ENCODE results near the gene CDH4. TPM values are rescaled to one million over a fixed set of nuclear protein-coding genes. Genes with fewer than 3 reads are reported as not detected.

The CDH4 gene
- polyA plus RNA-seq, 1 donor (not counting 4 experiments of a cell fraction or from before 2014, with no cell fraction given) = 2.2 TPM

DNA sequence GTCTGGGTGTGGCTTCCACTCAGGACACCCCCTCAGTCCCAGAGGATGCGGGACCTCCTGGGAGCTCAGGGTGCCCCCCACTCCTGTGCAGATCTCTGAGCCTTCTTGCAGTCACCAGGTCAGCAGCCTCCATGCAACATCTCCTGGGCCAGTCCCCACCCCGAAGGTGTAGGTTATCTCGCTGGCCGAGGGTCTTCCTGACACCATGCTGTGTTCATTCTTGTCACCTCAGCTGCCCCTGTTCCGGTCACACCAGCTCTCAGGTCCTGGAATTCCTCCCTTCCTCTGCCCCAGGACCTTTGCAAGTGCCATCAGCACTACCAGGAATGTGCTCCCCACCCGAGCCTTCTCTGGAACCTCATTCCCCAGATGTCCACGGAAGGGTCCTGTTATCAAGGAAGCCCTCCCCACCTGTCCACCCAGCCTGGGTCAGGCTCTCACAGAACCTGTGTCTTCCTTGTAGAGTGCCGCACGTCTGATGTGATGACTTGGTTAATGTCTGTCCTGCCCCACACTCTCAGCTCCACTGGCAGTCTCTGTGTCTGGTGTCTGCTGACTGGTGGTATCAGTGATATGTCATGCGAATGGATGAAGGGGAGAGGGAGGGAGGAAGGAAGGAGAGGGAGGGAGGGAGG is 484.1 kb downstream of the CDH4 start:
- dilution Hi-C loops (cut with MboI; ENCODE audit: extremely low pct_ligation_motif_present, low sequenced_read_pairs) = no loop called here
- Histone ChIP-seq H4K20me1 (ENCODE audit: control insufficient read depth, extremely low read depth, insufficient read depth, low read length) (peaks cover 14% of the 10 kb centered on the region), H3K27me3 (ENCODE audit: control insufficient read depth, extremely low read depth, insufficient read depth, low read length) (peaks cover 15% of the 10 kb centered on the region), H2AFZ (ENCODE audit: control insufficient read depth, low read length) (no peak overlapping the region), H3K27ac (ENCODE audit: control insufficient read depth, insufficient read depth, low read length) (no peak overlapping the region), H3K4me3 (ENCODE audit: control insufficient read depth in 2 of 3, extremely low read depth in 1 of 3, insufficient read depth in 2 of 3, low read depth in 1 of 3, low read length in 3 of 3) (no peak overlapping the region), H3K36me3 (ENCODE audit: control insufficient read depth in 2 of 2, extremely low read depth in 1 of 2, insufficient read depth in 2 of 2, low read length in 2 of 2) (no peaks in the 10 kb centered on the region), H3K79me2 (ENCODE audit: control insufficient read depth, insufficient read depth, low read length) (no peaks in the 10 kb centered on the region), H3K9me3 (ENCODE audit: control insufficient read depth, low read depth, low read length) (no peaks in the 10 kb centered on the region), H3K4me2 (ENCODE audit: control insufficient read depth, extremely low read depth, insufficient read depth, low read depth, low read length) (no peak overlapping the region), H3K4me1 (ENCODE audit: control insufficient read depth, extremely low read depth, insufficient read depth, low read length) (no peaks in the 10 kb centered on the region), H3K9me1 (ENCODE audit: control insufficient read depth, extremely low read depth, insufficient read depth, low read length) (no peaks in the 10 kb centered on the region), H3K9ac (ENCODE audit: control insufficient read depth, extremely low read depth, insufficient read depth, low read length) (no peak overlapping the region)
- DNase-seq (ENCODE audit: low read depth, low spot score) (no peak), FAIRE-seq (no peak)
- no peak for TF ChIP-seq CTCF (optimal IDR thresholded peaks at IDR 0.05 in 1 of 3, IDR thresholded peaks at IDR 0.05 in 1 of 3, conservative IDR thresholded peaks at IDR 0.05 in 1 of 3; ENCODE audit: extremely low read depth in 1 of 3, insufficient read depth in 2 of 3, low read length in 3 of 3)
- no peak for TF ChIP-seq EZH2 (IDR thresholded peaks at IDR 0.05; ENCODE audit: low read length)

- Histone ChIP-seq H3K36me3 (ENCODE audit: control insufficient read depth in 2 of 2, extremely low read depth in 1 of 2, insufficient read depth in 2 of 2, low read length in 2 of 2) (no peaks in the 10 kb centered on the region), H4K20me1 (ENCODE audit: control insufficient read depth, extremely low read depth, insufficient read depth, low read length) (peaks cover 11% of the 10 kb centered on the region), H3K9ac (ENCODE audit: control insufficient read depth, extremely low read depth, insufficient read depth, low read length) (no peak overlapping the region), H3K4me2 (ENCODE audit: control insufficient read depth, extremely low read depth, insufficient read depth, low read depth, low read length) (no peak overlapping the region), H3K4me3 (ENCODE audit: control insufficient read depth in 2 of 3, extremely low read depth in 1 of 3, insufficient read depth in 2 of 3, low read depth in 1 of 3, low read length in 3 of 3) (no peak overlapping the region), H3K9me1 (ENCODE audit: control insufficient read depth, extremely low read depth, insufficient read depth, low read length) (no peaks in the 10 kb centered on the region), H3K4me1 (ENCODE audit: control insufficient read depth, extremely low read depth, insufficient read depth, low read length) (no peaks in the 10 kb centered on the region), H3K79me2 (ENCODE audit: control insufficient read depth, insufficient read depth, low read length) (no peaks in the 10 kb centered on the region), H2AFZ (ENCODE audit: control insufficient read depth, low read length) (no peak overlapping the region), H3K27ac (ENCODE audit: control insufficient read depth, insufficient read depth, low read length) (no peak overlapping the region), H3K27me3 (ENCODE audit: control insufficient read depth, extremely low read depth, insufficient read depth, low read length) (peaks cover 13% of the 10 kb centered on the region), H3K9me3 (ENCODE audit: control insufficient read depth, low read depth, low read length) (no peaks in the 10 kb centered on the region)
- TF ChIP-seq CTCF (optimal IDR thresholded peaks at IDR 0.05 in 1 of 3, IDR thresholded peaks at IDR 0.05 in 1 of 3, conservative IDR thresholded peaks at IDR 0.05 in 1 of 3; ENCODE audit: extremely low read depth in 1 of 3, insufficient read depth in 2 of 3, low read length in 3 of 3) = no peak
- TF ChIP-seq EZH2 (IDR thresholded peaks at IDR 0.05; ENCODE audit: low read length) = no peak
- DNase-seq (ENCODE audit: low read depth, low spot score) (no peak), FAIRE-seq (no peak)
- dilution Hi-C loops (cut with MboI; ENCODE audit: extremely low pct_ligation_motif_present, low sequenced_read_pairs) = no loop called here
Observed at GRCh38 chr20:61736751-61737310, 484.8 kb downstream of the CDH4 start.

All from keratinocyte (primary cell).